Mucosa of descending colon (tissue), 3 donors: ENCODE results near the gene LIN7B. TPM values are rescaled to one million over a fixed set of nuclear protein-coding genes. Genes with fewer than 3 reads are reported as not detected.

ENCODE experiments used
- ATAC-seq: fragments of 200-7000 bp; cut with Tn5 transposase; one replicate; pipeline ENCODE4 v1.9.1; 2020; ENCODE audit warnings: mild to moderate bottlenecking, moderate library complexity
- DNase-seq, 3 donors: peaks; one replicate each; pipeline ENCODE4 v3.0.0-alpha.2; 2020
- H3K36me3 ChIP-seq: fragments of 200-600 bp; one replicate; pipeline ENCODE4 v1.8.0; 2021; ENCODE audit warnings: low read depth, mild to moderate bottlenecking
- H3K4me1 ChIP-seq: fragments of 200-600 bp; one replicate; pipeline ENCODE4 v1.8.0; 2021; ENCODE audit warnings: low read depth, mild to moderate bottlenecking
- H3K4me3 ChIP-seq: fragments of 200-600 bp; one replicate; pipeline ENCODE4 v1.8.0; 2021; ENCODE audit warnings: mild to moderate bottlenecking
- H3K9me3 ChIP-seq: fragments of 200-600 bp; one replicate; pipeline ENCODE4 v1.8.0; 2021; ENCODE audit warnings: mild to moderate bottlenecking
- CTCF ChIP-seq: fragments of 200-600 bp; IDR thresholded peaks from one replicate; pipeline ENCODE4 v1.8.0; 2022; ENCODE audit warnings: antibody characterized with exemption, mild to moderate bottlenecking
- intact Hi-C, 2 donors: fragments of 100-400 bp; cut with DNase I in 1 of 2; cut with micrococcal nuclease in 1 of 2; formaldehyde crosslinking; loops; one replicate each; pipeline versions ENCODE4 v1.11.0 to v1.11.1; 2022; cut with DNase I, micrococcal nuclease
- long read RNA-seq, 2 donors: library from polyadenylated mRNA; unstranded; transcript quantifications; one replicate each; pipeline ENCODE4 v2.0.0, GENCODE V29; 2019 to 2021
- total RNA-seq, 3 donors: library from RNA; stranded (reverse); fragmentation: NEBNext Ultra II Directional in 2 of 3; extraction: Animal tissue kit (Norgen Biotek cat#: 25700) in 2 of 3; gene quantifications; one replicate each; pipeline versions ENCODE4 v1.2.1 to v1.2.4, GENCODE V29; 2021 to 2023
- donor health status: DM: no; HTN: no; CAD: no; lungs with moderate emphysema.
- donor health status: DM: no; HTN: no; CAD: no.
- donor health status: DM: no; HTN: yes; CAD: no.

LIN7B gene
- total RNA-seq = 10 to 100 TPM in 2 of 3 donors, 1 to 10 TPM in 1; 7.2 to 20.4 (median 11.7) TPM
- long read RNA-seq, donor 1, partial matches to known transcripts = 0 of 8 reads
- long read RNA-seq, donor 1, other reads (novel, unspliced or antisense) = 2 of 8 reads
- long read RNA-seq, donor 2, partial matches to known transcripts = 0 of 2 reads
- long read RNA-seq, donor 2, other reads (novel, unspliced or antisense) = 0 of 2 reads

GRCh38 chr19:49113762-49114629 is at the start of gene LIN7B:
LIN7B (plus strand) TSS chr19:49114370; CDS start chr19:49114405, 35 bp downstream.
- ATAC-seq (peak; percentile 75), DNase-seq (peak; percentile 75 to 86 (median 75))
- peak; percentile 68 for TF ChIP-seq CTCF
- Histone ChIP-seq H3K4me3 (peak within 1 kb of the TSS; percentile 57), H3K4me1 (peaks cover 21% of the 10 kb centered on the region), H3K36me3 (no peaks in the 10 kb centered on the region), H3K9me3 (no peaks in the 10 kb centered on the region)
- intact Hi-C loops = no loop called here

GRCh38 chr19:49064768-49065611 is 49.2 kb upstream of the LIN7B start, which contains the start of gene NTF4:
NTF4 (minus strand) TSS chr19:49064818; CDS start chr19:49061997, 2,821 bp downstream.
- ATAC-seq (peak; percentile 66), DNase-seq (peak in 1 of 3 donors; percentile 49)
- no peak for TF ChIP-seq CTCF
- H3K9me3 ChIP-seq = no peaks in the 10 kb centered on the region
- H3K4me3 ChIP-seq = no peak within 1 kb of the TSS
- peaks cover 5% of the 10 kb centered on the region for H3K4me1 ChIP-seq
- H3K36me3 ChIP-seq = no peaks in the 10 kb centered on the region
- intact Hi-C loops = no loop called here

- Histone ChIP-seq H3K4me3 (no peak overlapping the region), H3K36me3 (no peaks in the 10 kb centered on the region), H3K4me1 (peaks cover 5% of the 10 kb centered on the region), H3K9me3 (no peaks in the 10 kb centered on the region)
- DNase-seq (no peak), ATAC-seq (no peak)
- no peak for TF ChIP-seq CTCF
- intact Hi-C loops = no loop called here
These were observed 48.2 kb upstream of the LIN7B start for GRCh38 chr19:49065905-49066512.

GRCh38 chr19:49067554-49067953 is 46.6 kb upstream of the LIN7B start:
- Histone ChIP-seq H3K9me3 (no peaks in the 10 kb centered on the region), H3K36me3 (no peaks in the 10 kb centered on the region), H3K4me3 (no peak overlapping the region), H3K4me1 (peaks cover 5% of the 10 kb centered on the region)
- intact Hi-C loops = no loop called here
- TF ChIP-seq CTCF = no peak
- no peak for DNase-seq
- ATAC-seq = no peak

GRCh38 chr19:49069026-49069425 is 45.1 kb upstream of the LIN7B start:
- DNase-seq (no peak), ATAC-seq (no peak)
- Histone ChIP-seq H3K4me1 (peaks cover 5% of the 10 kb centered on the region), H3K36me3 (no peaks in the 10 kb centered on the region), H3K9me3 (no peaks in the 10 kb centered on the region), H3K4me3 (no peak overlapping the region)
- intact Hi-C loops = no loop called here
- no peak for TF ChIP-seq CTCF
